ENCODE results near the gene COL27A1. TPM values are rescaled to one million over a fixed set of nuclear protein-coding genes. Genes with fewer than 3 reads are reported as not detected.

COL27A1 gene
- total RNA-seq, 1 donor from 2014 or later: 61.4 TPM

DNA sequence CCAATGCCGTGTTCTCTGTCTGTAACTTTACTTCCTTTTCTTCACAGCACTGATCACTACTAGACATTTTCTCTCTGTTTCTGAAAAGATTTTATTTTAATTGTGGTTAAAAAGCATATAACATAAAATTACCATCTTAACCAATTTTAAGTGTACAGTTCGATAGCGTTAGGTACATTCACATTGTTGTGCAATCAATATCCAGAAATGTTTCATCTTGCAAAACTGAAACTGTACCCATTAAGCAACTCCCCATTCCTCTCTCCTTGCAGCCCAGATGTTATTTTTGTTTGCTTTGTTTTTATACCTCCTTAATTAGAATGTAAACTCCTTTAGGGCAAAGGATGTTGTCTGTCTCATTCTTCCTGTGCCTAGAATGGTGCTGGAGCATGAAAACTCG is 47.5 kb downstream of the COL27A1 start:
- no peak for DNase-seq (ENCODE audit: low spot score)
- H3K27ac Mint-ChIP-seq (ENCODE audit: unreplicated experiment): no peak overlapping the region
- H3K9me3 Mint-ChIP-seq (ENCODE audit: unreplicated experiment): no peaks in the 10 kb centered on the region
- peaks cover 10% of the 10 kb centered on the region for H3K27me3 Mint-ChIP-seq (ENCODE audit: unreplicated experiment)
- no peak overlapping the region for H3K4me3 Mint-ChIP-seq (ENCODE audit: unreplicated experiment)
- peaks cover 40% of the 10 kb centered on the region for H3K36me3 Mint-ChIP-seq (ENCODE audit: low read depth, unreplicated experiment)
- TF ChIP-seq CTCF (IDR thresholded peaks at IDR 0.05; ENCODE audit: unreplicated experiment): no peak
- no peaks in the 10 kb centered on the region for H3K4me1 Mint-ChIP-seq (ENCODE audit: unreplicated experiment)

GRCh38 chr9:114203410-114204140 is 48.2 kb downstream of the COL27A1 start:
- peaks cover 42% of the 10 kb centered on the region for H3K36me3 Mint-ChIP-seq (ENCODE audit: low read depth, unreplicated experiment)
- no peak for TF ChIP-seq CTCF (IDR thresholded peaks at IDR 0.05; ENCODE audit: unreplicated experiment)
- H3K4me1 Mint-ChIP-seq (ENCODE audit: unreplicated experiment): peaks cover 2% of the 10 kb centered on the region
- DNase-seq (ENCODE audit: low spot score): no peak
- H3K27me3 Mint-ChIP-seq (ENCODE audit: unreplicated experiment): peaks cover 13% of the 10 kb centered on the region
- H3K27ac Mint-ChIP-seq (ENCODE audit: unreplicated experiment): no peak overlapping the region
- no peak overlapping the region for H3K4me3 Mint-ChIP-seq (ENCODE audit: unreplicated experiment)
- no peaks in the 10 kb centered on the region for H3K9me3 Mint-ChIP-seq (ENCODE audit: unreplicated experiment)

- H3K36me3 Mint-ChIP-seq (ENCODE audit: low read depth, unreplicated experiment): peaks cover 42% of the 10 kb centered on the region
- TF ChIP-seq CTCF (IDR thresholded peaks at IDR 0.05; ENCODE audit: unreplicated experiment): no peak
- no peaks in the 10 kb centered on the region for H3K9me3 Mint-ChIP-seq (ENCODE audit: unreplicated experiment)
- H3K4me3 Mint-ChIP-seq (ENCODE audit: unreplicated experiment): no peak overlapping the region
- peaks cover 4% of the 10 kb centered on the region for H3K4me1 Mint-ChIP-seq (ENCODE audit: unreplicated experiment)
- H3K27me3 Mint-ChIP-seq (ENCODE audit: unreplicated experiment): peaks cover 14% of the 10 kb centered on the region
- no peak overlapping the region for H3K27ac Mint-ChIP-seq (ENCODE audit: unreplicated experiment)
- DNase-seq (ENCODE audit: low spot score): no peak
Measured at GRCh38 chr9:114204265-114204664, 48.9 kb downstream of the COL27A1 start.

GRCh38 chr9:114205171-114206015 is 50.1 kb downstream of the COL27A1 start:
- Mint-ChIP-seq H3K36me3 (ENCODE audit: low read depth, unreplicated experiment) (peaks cover 39% of the 10 kb centered on the region), H3K4me3 (ENCODE audit: unreplicated experiment) (no peak overlapping the region), H3K27me3 (ENCODE audit: unreplicated experiment) (peaks cover 8% of the 10 kb centered on the region), H3K4me1 (ENCODE audit: unreplicated experiment) (peaks cover 4% of the 10 kb centered on the region), H3K27ac (ENCODE audit: unreplicated experiment) (no peak overlapping the region), H3K9me3 (ENCODE audit: unreplicated experiment) (no peaks in the 10 kb centered on the region)
- no peak for DNase-seq (ENCODE audit: low spot score)
- no peak for TF ChIP-seq CTCF (IDR thresholded peaks at IDR 0.05; ENCODE audit: unreplicated experiment)

Data from endothelial cell (in vitro differentiated cells).